Neuronal stem cell (in vitro differentiated cells): ENCODE data around the gene EXOC5.

Experiments used
- DNase-seq: peaks from one replicate; pipeline ENCODE4 v3.0.0-alpha.2; 2013; ENCODE audit warnings: low spot score
- H2AFZ ChIP-seq: one replicate; pipeline ENCODE4 v1.6.1; 2013; ENCODE audit warnings: mild to moderate bottlenecking, low read length, inconsistent platforms
- H2AK5ac ChIP-seq: 2 replicates; pipeline ENCODE4 v1.6.1; 2013; ENCODE audit warnings: low read depth, mild to moderate bottlenecking, inconsistent platforms, low read length, moderate library complexity, mixed read lengths
- H2BK120ac ChIP-seq: 2 replicates; pipeline ENCODE4 v1.6.1; 2013; ENCODE audit warnings: low read depth, mild to moderate bottlenecking, inconsistent platforms, low read length, moderate library complexity, mixed read lengths
- H2BK12ac ChIP-seq: one replicate; pipeline ENCODE4 v1.6.1; 2013; ENCODE audit warnings: low read length, inconsistent platforms
- H2BK15ac ChIP-seq: 2 replicates; pipeline ENCODE4 v1.6.1; 2013; ENCODE audit warnings: mild to moderate bottlenecking, low read length, inconsistent platforms, mixed read lengths
- H2BK5ac ChIP-seq: one replicate; pipeline ENCODE4 v1.6.1; 2013; ENCODE audit warnings: inconsistent platforms, mild to moderate bottlenecking, low read length, moderate library complexity
- H3K14ac ChIP-seq: one replicate; pipeline ENCODE4 v1.6.1; 2013; ENCODE audit warnings: low read length, inconsistent platforms
- H3K18ac ChIP-seq: 2 replicates; pipeline ENCODE4 v1.6.1; 2013; ENCODE audit warnings: low read length, inconsistent platforms
- H3K23ac ChIP-seq: 2 replicates; pipeline ENCODE4 v1.6.1; 2013; ENCODE audit warnings: low read depth, mild to moderate bottlenecking, mixed read lengths, low read length, inconsistent platforms; ENCODE audit not compliant: poor library complexity
- H3K27ac ChIP-seq: replicated peaks from 3 replicates; pipeline ENCODE4 v1.5.1; 2013; ENCODE audit warnings: low read length, inconsistent platforms
- H3K27me3 ChIP-seq, 3 experiments: 2 replicates each; pipeline ENCODE4 v1.6.1; 2013; ENCODE audit warnings: low read length in 3 of 3, mild to moderate bottlenecking in 2 of 3, inconsistent platforms in 1 of 3, low read depth in 1 of 3, mixed read lengths in 1 of 3, moderate library complexity in 1 of 3; ENCODE audit not compliant: control insufficient read depth in 3 of 3, insufficient read depth in 3 of 3
- H3K36me3 ChIP-seq, 2 donors: replicated peaks in 1 of 2; 2 replicates each; pipeline ENCODE4 v1.6.1; 2013; ENCODE audit warnings: low read length in 2 of 2; ENCODE audit not compliant: control insufficient read depth in 2 of 2, insufficient read depth in 2 of 2
- H3K4ac ChIP-seq: 2 replicates; pipeline ENCODE4 v1.6.1; 2013; ENCODE audit warnings: inconsistent platforms, mild to moderate bottlenecking, low read length, moderate library complexity
- H3K4me1 ChIP-seq, 2 donors: 1 replicate in 1 of 2; 2 replicates in 1 of 2; pipeline ENCODE4 v1.6.1; 2013; ENCODE audit warnings: low read length in 2 of 2, low read depth in 1 of 2; ENCODE audit not compliant: control insufficient read depth in 2 of 2, insufficient read depth in 1 of 2
- H3K4me2 ChIP-seq: one replicate; pipeline ENCODE4 v1.6.1; 2013; ENCODE audit warnings: mild to moderate bottlenecking, low read length, inconsistent platforms; ENCODE audit not compliant: insufficient read depth, poor library complexity, severe bottlenecking
- H3K4me3 ChIP-seq, 2 donors: 2 replicates each; pipeline ENCODE4 v1.5.1; 2013; ENCODE audit warnings: low read length in 2 of 2, mild to moderate bottlenecking in 2 of 2, inconsistent platforms in 1 of 2, moderate library complexity in 1 of 2
- H3K79me1 ChIP-seq: one replicate; pipeline ENCODE4 v1.6.1; 2013; ENCODE audit warnings: low read depth, mild to moderate bottlenecking, inconsistent platforms, low read length, moderate library complexity
- H3K9ac ChIP-seq: one replicate; pipeline ENCODE4 v1.6.1; 2013; ENCODE audit warnings: mild to moderate bottlenecking, low read depth, low read length, inconsistent platforms; ENCODE audit not compliant: poor library complexity
- H3K9me3 ChIP-seq, 2 donors: replicated peaks in 1 of 2; 2 replicates each; pipeline versions ENCODE3 to v1.6.1; 2013; ENCODE audit warnings: low read length in 2 of 2, mild to moderate bottlenecking in 2 of 2, inconsistent platforms in 1 of 2, low read depth in 1 of 2, mixed read lengths in 1 of 2, moderate library complexity in 1 of 2; ENCODE audit not compliant: control insufficient read depth in 2 of 2, insufficient read depth in 1 of 2
- H4K8ac ChIP-seq: one replicate; pipeline ENCODE4 v1.6.1; 2013; ENCODE audit warnings: low read depth, mild to moderate bottlenecking, inconsistent platforms, low read length, moderate library complexity
- H4K91ac ChIP-seq: one replicate; pipeline ENCODE4 v1.6.1; 2013; ENCODE audit warnings: low read length, low read depth, mild to moderate bottlenecking, inconsistent platforms; ENCODE audit not compliant: poor library complexity
- WGBS, 2 donors: extraction: QIAGEN DNeasy Blood & Tissue Kit; methylation state at CpG; one replicate each; pipeline ENCODE4 v1.1.7; 2013; ENCODE audit warnings: missing lambda C conversion rate in 2 of 2, mixed read lengths in 1 of 2; ENCODE audit not compliant: insufficient read length in 2 of 2, insufficient replicate concordance in 1 of 2; ENCODE audit errors: extremely low coverage in 2 of 2; 5-methylcytosine and 5-hydroxymethylcytosine counted together

Gene EXOC5

GRCh38 chr14:57287745-57288144 lies 19.0 kb upstream of the EXOC5 start:
- Histone ChIP-seq H2AK5ac (no peak overlapping the region), H3K14ac (no peak overlapping the region), H3K23ac (no peak overlapping the region), H3K4me1 (peaks cover 8 to 11% of the 10 kb centered on the region in 2 donors), H3K79me1 (no peaks in the 10 kb centered on the region), H3K27me3 (no peaks in the 10 kb centered on the region), H3K36me3 (peaks cover 2 to 76% of the 10 kb centered on the region in 2 donors), H3K18ac (no peak overlapping the region), H2BK12ac (no peak overlapping the region), H4K8ac (no peak overlapping the region), H2BK120ac (no peak overlapping the region), H2AFZ (no peak overlapping the region), H3K9ac (no peak overlapping the region), H2BK15ac (no peak overlapping the region), H3K4me3 (no peak overlapping the region), H3K27ac (no peak overlapping the region), H3K4ac (no peak overlapping the region), H2BK5ac (no peak overlapping the region), H3K9me3 (no peaks in the 10 kb centered on the region), H4K91ac (no peak overlapping the region), H3K4me2 (no peak overlapping the region)
- no peak for DNase-seq
- WGBS, 2 donors: no CpG with 5 or more reads among the region's 2 CpGs

GRCh38 chr14:57277062-57277461 lies 8.4 kb upstream of the EXOC5 start:
- Histone ChIP-seq H4K8ac (no peak overlapping the region), H3K79me1 (peaks cover 4% of the 10 kb centered on the region), H3K4ac (no peak overlapping the region), H3K27ac (no peak overlapping the region), H2AFZ (no peak overlapping the region), H3K9ac (no peak overlapping the region), H3K9me3 (no peaks in the 10 kb centered on the region), H3K4me2 (no peak overlapping the region), H2BK5ac (no peak overlapping the region), H2BK12ac (no peak overlapping the region), H3K4me3 (no peak overlapping the region), H2BK120ac (no peak overlapping the region), H3K23ac (no peak overlapping the region), H3K36me3 (peaks cover 15 to 85% of the 10 kb centered on the region in 2 donors), H3K27me3 (no peaks in the 10 kb centered on the region), H2BK15ac (no peak overlapping the region), H4K91ac (no peak overlapping the region), H3K18ac (no peak overlapping the region), H3K4me1 (no peaks in the 10 kb centered on the region), H3K14ac (no peak overlapping the region), H2AK5ac (no peak overlapping the region)
- no peak for DNase-seq
- no CpG with 5 or more reads among the region's 3 CpGs for WGBS, 2 donors

GRCh38 chr14:57275023-57275664 lies 6.4 kb upstream of the EXOC5 start:
- WGBS, 2 donors: no CpG with 5 or more reads among the region's 2 CpGs
- no peak overlapping the region for H3K4ac ChIP-seq
- no peak overlapping the region for H2BK12ac ChIP-seq
- peaks cover 0 to 2% of the 10 kb centered on the region in 2 donors for H3K9me3 ChIP-seq
- H3K4me3 ChIP-seq: no peak overlapping the region
- H3K4me2 ChIP-seq: no peak overlapping the region
- no peak overlapping the region for H2AFZ ChIP-seq
- peaks cover 0 to 2% of the 10 kb centered on the region in 2 donors for H3K4me1 ChIP-seq
- no peak overlapping the region for H2BK120ac ChIP-seq
- no peak overlapping the region for H4K91ac ChIP-seq
- DNase-seq: no peak
- no peak overlapping the region for H3K23ac ChIP-seq
- peaks cover 4% of the 10 kb centered on the region for H3K79me1 ChIP-seq
- H2BK5ac ChIP-seq: no peak overlapping the region
- H2BK15ac ChIP-seq: no peak overlapping the region
- H4K8ac ChIP-seq: no peak overlapping the region
- H3K36me3 ChIP-seq: peaks cover 14 to 81% of the 10 kb centered on the region in 2 donors
- H3K9ac ChIP-seq: no peak overlapping the region
- no peak overlapping the region for H3K14ac ChIP-seq
- no peaks in the 10 kb centered on the region for H3K27me3 ChIP-seq
- H3K27ac ChIP-seq: no peak overlapping the region
- no peak overlapping the region for H2AK5ac ChIP-seq
- H3K18ac ChIP-seq: no peak overlapping the region

GRCh38 chr14:57274551-57274950 lies 5.8 kb upstream of the EXOC5 start:
- Histone ChIP-seq H2BK15ac (no peak overlapping the region), H3K23ac (no peak overlapping the region), H3K4me3 (no peak overlapping the region), H3K4ac (no peak overlapping the region), H3K27me3 (no peaks in the 10 kb centered on the region), H4K8ac (no peak overlapping the region), H2BK120ac (no peak overlapping the region), H3K27ac (no peak overlapping the region), H4K91ac (no peak overlapping the region), H3K9ac (no peak overlapping the region), H2AFZ (no peak overlapping the region), H3K36me3 (peaks cover 13 to 79% of the 10 kb centered on the region in 2 donors), H3K18ac (no peak overlapping the region), H3K14ac (no peak overlapping the region), H3K4me1 (peaks cover 0 to 2% of the 10 kb centered on the region in 2 donors), H3K79me1 (peaks cover 4% of the 10 kb centered on the region), H2BK12ac (no peak overlapping the region), H2AK5ac (no peak overlapping the region), H3K9me3 (peaks cover 0 to 3% of the 10 kb centered on the region in 2 donors), H2BK5ac (no peak overlapping the region), H3K4me2 (no peak overlapping the region)
- DNase-seq: no peak
- WGBS, 2 donors: no CpG with 5 or more reads among the region's 2 CpGs
